HG03060 (cell line): ENCODE data around the gene AKAP13.
"Not testable (repeated sequence)": the region's sequence is repeated elsewhere in the genome, so short reads cannot be mapped to it uniquely, and the experiment has no call there.

Experiments
- ATAC-seq: cut with Tn5 transposase; IDR thresholded peaks from one replicate; pipeline ENCODE4 v1.9.1; 2021; ENCODE audit warnings: low read depth, moderate number of reproducible peaks; ENCODE audit not compliant: unreplicated experiment

The AKAP13 gene

DNA sequence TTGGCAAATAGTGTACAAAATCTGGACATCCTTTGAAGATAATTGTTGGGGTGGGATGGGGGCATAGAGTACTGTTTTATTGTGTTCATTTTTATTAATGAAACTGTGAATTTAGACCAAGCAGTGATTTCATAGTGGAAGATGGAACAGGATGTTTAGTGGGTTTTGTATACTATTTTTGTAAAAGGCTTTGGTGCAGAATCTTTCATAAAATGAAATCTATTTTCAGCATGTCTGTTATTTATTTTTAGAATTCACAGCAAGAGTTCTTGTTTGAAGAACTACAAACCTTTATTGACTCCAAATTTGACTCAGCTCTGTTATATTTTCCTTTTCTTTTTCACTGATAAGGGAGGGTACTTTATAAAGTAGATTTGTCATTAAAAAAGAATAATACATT is 145.4 kb downstream of the AKAP13 start:
- ATAC-seq, result no peak

DNA sequence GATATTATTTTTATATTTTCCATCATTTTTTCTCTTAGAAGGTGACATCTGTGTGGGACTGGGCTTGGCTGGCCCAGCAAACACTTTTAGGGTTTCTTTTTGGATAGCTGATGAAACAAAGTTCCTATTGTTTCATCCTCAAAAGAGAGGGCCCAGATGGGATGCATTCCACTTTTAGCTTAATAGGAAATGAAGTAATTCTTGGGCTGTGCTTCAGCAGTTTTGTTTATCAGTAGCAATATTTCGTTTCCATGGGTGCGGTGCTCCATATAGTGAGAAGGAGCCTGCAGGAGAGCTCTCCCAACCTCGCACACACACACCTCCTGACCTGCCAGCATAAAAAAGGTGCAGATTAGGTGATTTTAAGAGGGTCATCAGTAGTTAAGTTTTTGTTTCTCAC is 147.5 kb downstream of the AKAP13 start:
- ATAC-seq, result no peak

DNA sequence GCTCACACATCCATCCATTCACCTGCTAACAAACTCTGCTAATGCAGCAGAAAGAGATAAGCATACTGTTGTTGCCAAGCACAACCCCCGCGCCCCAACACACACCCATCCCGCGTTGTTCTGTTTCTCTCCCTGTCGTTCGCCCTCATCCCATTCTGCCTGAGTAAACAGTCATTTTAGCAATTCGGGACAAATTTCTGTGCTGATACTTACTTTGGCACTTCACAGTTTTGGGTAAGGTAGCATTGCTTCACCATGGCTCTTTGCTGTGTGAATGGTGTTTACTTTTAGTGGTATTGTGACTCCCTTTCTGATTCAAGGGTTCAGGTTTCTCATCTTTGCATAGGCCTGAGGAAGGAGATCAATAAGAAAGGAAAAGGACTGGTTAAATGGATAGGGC is 149.7 kb downstream of the AKAP13 start:
- ATAC-seq, result no peak

DNA sequence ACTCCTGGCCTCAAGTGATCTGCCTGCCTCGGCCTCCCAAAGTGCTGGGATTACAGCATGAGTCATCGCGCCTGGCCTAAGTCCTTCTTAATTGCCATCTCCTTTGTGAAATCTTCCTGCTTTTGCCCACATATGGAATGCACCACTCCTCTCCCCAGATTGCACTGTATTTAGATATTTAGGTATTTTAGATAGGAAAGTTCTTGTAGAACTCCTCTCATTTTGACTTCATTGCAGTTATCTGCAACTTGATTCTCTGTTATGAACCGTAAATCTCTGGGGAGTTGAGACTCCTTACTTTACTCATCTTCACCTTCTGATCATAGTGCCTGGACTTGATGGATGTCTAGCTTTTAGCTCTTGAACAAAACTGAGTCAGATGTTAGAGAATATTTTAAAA is 150.7 kb downstream of the AKAP13 start:
- no peak for ATAC-seq

DNA sequence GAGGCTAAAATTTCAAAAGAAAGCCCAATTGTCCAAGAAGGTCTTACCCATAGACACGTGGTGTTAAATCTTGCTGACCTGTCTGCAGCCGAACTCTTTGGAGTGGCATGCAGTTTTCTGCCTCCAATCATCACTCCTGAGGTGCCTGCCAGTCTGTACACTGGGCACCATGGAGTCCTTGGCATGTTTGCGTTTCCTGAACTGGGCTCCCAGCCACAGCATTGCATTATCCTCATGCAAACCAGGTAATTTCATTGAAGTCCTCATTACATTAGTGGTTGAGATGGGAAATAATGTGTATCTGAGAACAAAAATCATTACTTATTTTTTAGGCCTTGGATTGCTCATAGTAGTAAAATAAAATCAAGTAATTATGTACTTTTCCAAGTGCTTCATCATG is 152.3 kb downstream of the AKAP13 start:
- ATAC-seq, result no peak

DNA sequence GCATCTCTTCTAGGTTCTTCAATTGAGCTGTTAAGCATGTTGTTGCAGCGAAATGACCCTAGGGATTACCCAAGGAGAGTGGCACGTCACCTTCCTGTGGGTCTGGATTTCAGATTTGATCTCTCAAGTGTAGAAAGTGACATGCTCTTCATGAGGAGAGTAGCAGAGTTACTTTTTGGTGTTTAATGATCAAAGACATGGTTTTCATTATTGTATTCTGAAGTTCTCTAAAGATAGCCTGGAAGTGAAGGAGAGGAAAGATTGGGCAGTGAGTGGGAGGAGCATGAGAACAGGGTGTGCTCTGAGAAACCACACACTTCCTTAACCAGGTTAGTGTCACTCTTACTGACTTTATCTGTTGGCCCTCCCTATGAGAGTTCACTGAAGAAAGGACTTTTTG is 153.6 kb downstream of the AKAP13 start:
- ATAC-seq, result peak; percentile 83

DNA sequence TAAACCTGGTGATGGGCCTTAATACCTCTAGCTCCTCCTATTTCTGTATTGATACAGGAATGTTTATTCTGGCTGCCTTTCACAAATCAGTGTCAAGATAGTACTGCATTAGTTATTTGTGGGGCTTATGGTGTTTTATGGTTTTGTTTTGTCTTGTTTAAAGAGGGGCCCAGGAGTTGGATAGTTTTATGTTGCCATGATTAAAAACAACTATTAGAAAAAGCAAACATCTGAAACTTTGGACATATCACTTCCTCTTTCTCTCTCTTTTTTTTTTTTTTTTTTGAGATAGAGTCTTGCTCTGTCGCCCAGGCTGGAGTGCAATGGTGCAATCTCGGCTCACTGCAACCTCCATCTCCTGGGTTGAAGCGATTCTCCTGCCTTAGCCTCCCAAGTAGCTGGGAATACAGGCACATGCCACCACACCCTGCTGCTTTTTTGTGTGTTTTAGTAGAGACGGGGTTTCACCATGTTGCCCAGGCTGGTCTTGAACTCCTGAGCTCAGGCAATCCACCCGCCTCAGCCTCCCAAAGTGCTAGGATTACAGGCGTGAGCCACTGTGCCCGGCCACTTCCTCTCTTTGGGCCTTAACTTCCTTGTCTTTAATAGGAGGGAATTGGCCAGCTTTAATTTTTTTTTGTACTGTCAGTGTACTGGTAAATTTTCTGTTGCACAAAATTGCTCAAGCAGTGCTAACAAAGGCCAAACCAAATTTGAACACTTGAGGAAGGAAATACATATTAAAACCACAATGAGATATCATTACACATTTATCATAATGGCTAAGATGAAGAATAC is 155.3 kb downstream of the AKAP13 start:
- ATAC-seq, result not testable (repeated sequence)

DNA sequence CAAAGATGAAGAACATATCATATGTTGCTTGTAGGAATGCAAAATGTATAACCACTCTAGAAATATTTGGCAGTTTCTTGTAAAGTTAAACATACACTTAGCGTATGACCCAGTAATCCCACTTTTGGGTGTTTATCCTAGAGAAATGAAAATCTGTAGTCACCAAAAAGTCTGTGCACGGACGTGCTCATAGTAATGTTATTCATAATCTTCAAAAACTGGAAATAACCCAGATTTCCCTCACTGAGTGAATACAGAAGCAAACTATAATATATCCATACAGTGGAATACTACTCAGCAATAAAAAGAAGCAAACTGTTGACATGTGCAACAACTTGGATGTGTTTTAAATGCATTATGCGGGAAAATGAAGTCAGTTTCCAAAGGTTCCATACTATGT is 155.9 kb downstream of the AKAP13 start:
- ATAC-seq, result no peak

DNA sequence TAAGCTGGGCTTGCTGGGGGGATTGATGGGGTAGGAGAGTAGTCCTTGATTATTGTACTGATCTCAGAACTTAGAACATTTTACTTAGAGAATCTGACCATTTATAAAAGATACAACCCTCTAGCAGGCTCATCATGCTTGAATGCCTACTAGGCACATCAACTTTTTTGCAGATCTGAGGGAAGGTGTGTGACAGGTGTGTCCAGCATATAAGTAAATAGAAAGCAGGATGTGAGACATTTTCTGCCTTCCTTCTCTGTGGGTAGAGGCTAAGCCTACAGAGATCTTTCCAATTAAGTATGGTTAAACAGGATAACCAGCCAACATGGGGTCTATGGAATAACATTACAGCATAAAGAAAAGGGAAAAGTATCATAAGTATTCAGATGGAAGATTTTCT is 159.1 kb downstream of the AKAP13 start:
- ATAC-seq, result no peak

DNA sequence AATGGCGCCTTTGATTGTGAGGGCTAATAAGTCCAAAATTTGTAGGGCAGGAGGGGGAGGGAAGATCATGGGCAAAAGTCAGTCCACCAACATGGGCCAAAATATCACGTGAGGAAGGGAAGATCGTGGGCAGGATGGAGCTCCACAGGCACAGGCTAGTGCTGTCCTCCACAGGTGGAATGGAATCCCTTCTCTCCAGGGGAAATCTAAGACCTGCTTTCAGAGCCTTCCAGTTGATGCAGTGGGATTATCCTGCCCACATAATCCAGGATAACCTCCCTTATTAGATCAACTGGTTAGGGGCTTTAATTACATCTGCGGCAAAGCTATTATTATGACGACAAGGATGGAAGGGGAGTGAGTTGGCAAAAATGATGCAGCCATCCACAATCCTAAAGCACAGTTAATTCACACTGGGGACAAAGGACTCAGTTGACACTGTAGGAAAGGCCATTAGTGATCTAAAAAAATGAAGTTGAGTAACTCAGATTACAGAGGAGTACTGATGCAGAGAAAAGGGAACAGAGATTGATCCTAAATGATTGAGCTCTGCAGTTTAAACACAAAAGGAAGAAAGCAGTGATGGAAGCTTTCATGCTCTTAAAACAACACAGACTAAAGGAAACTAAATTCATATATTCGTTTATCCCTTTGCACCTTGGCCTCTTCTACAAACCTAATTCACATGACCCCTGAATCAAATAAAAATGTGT is 159.8 kb downstream of the AKAP13 start:
- no peak for ATAC-seq

DNA sequence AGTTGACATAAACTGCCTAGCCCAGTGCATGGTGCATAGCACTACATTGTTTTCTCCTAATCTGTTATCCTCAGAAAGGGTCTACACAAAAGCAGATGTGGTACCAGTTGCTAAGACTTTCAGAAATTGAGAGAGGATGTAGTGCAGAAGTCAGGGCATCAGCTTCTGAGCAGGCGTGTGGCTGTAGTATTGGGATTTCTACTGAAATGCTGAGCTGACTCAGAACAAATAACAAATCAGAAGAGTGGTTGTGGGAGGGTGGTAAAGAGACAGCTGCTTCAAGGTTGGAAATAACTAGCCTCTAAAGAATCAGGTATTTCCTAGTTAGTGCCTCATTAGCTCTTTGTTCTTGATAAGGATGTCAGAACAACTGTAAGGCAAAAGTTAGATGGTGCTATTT is 161.3 kb downstream of the AKAP13 start:
- peak; percentile 36 for ATAC-seq

DNA sequence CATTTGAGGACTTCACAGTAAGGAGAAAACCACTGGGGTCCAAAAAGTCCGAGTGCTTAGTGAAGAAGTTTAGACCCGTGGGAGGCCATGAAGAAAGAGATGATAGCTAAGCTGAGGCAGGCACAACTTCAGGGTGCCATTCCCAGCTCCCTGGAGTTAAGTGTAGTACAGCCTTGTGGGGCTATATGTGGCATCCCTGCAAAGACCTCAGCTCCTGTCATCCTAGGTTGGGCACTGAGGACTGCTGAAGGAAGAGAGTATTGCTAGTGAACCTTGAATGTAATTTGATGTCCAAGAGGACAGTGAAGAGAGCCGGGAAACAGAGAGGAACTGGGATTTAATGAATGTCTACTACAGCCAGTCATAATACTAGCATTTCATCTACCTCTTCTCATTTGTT is 162.1 kb downstream of the AKAP13 start:
- ATAC-seq, result no peak

DNA sequence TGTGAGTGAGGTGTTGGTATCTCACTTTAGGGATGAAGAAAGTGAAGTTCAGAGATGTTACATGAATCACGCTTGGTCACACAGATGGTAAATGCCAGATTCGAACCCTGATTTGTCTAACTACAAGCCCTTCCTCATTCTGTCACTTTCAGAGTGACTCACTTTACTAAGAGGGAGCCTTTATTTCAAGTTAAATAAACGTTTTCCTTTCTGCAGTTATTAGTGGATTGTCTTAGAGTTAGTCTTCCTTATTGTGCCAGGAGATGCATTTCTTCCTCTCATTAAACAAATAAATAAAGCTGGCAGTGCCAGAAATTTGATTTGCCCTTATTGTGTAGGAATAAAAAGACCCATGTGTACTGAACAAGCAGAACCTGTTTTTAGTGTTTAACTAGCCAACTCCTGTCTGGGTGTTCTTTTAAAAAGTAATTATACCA is 162.5 kb downstream of the AKAP13 start:
- no peak for ATAC-seq

DNA sequence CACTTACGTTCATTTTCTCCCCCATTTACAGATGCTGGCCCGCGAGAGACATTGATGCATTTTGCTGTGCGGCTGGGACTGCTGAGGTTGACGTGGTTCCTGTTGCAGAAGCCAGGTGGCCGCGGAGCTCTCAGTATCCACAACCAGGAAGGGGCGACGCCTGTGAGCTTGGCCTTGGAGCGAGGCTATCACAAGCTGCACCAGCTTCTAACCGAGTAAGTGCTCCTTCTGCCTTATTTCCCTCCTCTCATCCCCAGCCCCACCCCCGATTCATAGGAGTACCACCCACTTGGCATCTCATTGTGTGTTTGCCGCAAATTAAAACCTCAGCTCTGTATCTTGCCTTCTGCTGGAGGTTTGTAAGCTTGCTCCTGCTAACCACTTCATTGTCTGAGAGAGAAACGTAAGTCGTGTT is 163.3 kb downstream of the AKAP13 start:
- ATAC-seq, result no peak

DNA sequence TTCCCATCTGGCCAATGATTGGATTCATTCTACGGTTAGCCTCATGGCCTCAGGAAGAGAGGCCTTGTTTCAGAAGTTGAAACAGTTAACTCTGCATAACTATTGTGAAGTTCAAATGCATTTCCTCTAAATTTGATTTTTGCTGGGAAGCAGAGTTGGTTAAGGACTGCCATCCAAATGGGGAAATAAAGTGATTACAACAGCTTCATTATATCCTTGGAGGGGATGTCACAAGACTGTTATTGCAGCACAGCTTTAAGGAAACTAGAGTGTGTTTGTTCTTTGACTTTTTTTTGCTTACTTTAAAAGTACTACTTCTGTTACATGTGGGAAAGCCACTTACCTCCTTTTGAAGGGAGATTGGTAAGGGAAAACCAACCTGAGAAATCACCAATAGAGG is 164.8 kb downstream of the AKAP13 start:
- ATAC-seq, result no peak

DNA sequence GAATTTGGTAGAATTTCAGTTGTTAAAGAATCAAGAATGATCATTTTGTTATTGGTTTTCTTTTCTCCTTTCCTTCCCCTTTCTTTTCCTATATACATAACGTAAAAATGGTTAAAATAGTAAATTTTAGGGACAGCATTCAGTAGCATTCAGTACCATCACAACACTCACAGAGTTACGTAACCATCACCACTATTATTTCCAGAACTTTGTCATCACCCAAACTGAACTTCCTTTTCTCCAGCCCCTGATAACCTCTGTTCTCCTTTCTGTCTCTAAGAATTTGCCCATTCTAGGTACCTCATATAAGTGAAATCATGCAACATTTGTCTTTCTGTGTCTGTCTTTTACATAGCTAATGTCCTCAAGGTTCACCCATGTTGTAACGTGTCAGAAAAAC is 165.3 kb downstream of the AKAP13 start:
- no peak for ATAC-seq

DNA sequence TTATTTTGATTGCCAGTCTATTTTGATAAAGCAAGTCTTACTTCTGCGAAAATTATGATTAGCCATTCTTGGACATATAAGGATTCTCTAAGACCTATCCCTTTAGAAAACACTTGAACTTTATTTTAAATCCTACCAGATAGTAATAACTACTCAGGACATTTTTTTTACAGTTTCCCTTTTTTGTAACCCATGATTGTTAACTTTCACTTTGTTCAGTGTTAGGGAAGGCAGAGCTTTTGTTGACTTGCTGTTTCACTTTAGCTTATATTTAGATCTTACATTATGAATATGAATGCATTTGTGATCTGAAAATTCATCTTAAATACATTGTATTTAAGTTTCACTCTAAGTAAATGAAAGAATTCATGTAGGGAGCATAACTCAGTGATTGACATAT is 167.0 kb downstream of the AKAP13 start:
- ATAC-seq, result no peak

DNA sequence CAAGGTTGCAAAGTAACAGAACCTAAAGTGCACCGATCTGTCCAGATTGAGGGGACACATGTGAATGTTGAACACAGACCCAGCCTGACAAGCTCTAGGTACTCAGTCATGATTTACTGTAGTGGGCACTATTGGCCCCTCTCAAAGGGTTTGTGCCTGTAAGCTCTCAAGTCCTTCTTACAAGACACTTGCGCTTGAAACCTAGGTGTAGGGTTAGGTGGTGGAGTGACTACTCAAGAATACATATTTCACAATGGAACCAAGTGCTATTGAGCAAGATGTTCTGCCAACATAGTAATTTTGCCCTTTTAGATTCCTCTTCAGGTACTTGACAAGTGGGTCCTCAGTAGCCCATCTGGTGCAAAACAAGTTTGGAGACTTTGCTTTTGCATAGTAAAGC is 169.9 kb downstream of the AKAP13 start:
- no peak for ATAC-seq

DNA sequence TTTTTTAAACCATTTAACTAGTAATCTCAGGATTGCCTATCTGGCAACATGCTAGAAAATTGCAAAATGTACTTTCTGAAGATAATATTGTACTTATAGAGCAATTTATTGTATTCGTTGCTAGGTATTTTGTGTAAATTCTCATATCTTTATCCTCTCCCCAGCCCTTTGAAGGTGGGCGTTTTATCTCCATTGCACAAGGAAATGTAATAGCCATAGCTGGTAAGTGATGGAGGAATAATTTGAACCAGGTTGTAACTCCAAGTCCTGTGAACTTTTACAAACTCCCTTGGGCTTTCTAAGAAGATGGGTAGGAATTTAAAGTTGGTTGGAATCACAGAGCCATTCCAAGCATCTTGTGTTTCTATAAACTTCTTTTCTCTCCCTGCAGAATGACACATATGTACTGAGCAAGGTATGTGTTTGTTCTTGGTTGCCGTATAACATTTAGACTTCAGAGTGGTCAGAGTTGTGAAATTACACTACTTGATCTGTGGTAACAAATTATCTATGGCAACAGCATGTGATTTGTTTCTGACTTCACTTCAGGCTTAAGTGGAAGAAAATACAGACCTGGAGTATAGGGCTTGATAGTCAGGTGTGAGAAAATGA is 170.9 kb downstream of the AKAP13 start:
- no peak for ATAC-seq

DNA sequence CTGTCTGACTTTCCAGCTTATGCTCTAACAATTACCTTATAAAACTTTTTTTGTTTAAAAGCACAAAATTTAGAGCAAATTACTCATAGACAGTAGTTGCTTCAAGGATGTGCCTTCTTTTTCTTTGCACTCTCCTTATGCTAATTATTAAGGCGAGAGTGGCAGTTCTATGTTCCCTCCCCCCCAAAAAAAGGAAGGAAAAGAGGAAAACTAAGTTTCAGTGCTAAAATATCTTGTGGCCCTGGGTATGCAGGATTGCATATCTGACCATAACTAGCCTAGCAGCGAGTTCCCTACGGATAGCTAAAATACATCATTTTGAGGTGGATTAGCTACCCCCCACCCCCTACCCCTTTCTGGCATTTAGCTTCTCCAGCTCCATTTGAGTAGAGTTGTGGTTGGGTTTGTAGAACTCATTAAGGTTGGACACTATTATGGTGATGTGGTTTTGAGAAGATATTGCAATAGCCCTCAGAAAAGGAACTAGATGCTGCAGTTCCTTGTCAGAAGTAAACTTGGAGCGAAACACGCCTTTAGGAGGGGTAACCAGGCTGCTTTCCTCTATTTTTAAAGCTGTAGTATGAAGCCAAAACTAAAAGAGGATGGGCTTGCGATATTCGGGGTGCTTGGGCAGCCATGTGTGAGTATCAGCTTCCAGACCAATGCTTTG is 174.6 kb downstream of the AKAP13 start:
- no peak for ATAC-seq
